Transverse colon (tissue), 4 donors: ENCODE data around the gene RNF166. TPM values are rescaled to one million over a fixed set of nuclear protein-coding genes. Genes with fewer than 3 reads are reported as not detected.

Experiments used
- DNase-seq: peaks from one replicate; pipeline ENCODE4 v3.0.0-alpha.2; 2019
- H3K27ac ChIP-seq, 4 donors: fragments of 200-600 bp; sonication (generic); 2 replicates each; pipeline ENCODE4 v1.5.1; 2016 to 2018; ENCODE audit warnings: inconsistent platforms in 4 of 4
- H3K27me3 ChIP-seq: fragments of 200-600 bp; sonication (generic); 2 replicates; pipeline ENCODE4 v1.5.1; 2017; ENCODE audit warnings: inconsistent platforms
- H3K36me3 ChIP-seq, 4 donors: fragments of 200-600 bp; sonication (generic); 2 replicates each; pipeline ENCODE4 v1.5.1; 2017 to 2019; ENCODE audit warnings: inconsistent platforms in 4 of 4
- H3K4me1 ChIP-seq, 4 donors: fragments of 200-600 bp; sonication (generic); 2 replicates each; pipeline ENCODE4 v1.5.1; 2017 to 2020; ENCODE audit warnings: inconsistent platforms in 4 of 4
- H3K4me3 ChIP-seq, 4 donors: fragments of 200-600 bp; sonication (generic); 1 replicate in 1 of 4; 2 replicates in 3 of 4; pipeline versions ENCODE4 v1.5.1 to v1.6.1; 2017 to 2019; ENCODE audit warnings: inconsistent platforms in 4 of 4
- H3K9me3 ChIP-seq, 2 donors: fragments of 200-600 bp; sonication (generic); 2 replicates each; pipeline ENCODE4 v1.5.1; 2017 to 2019; ENCODE audit warnings: inconsistent platforms in 2 of 2
- CTCF ChIP-seq, 5 experiments: fragments of 200-600 bp in 3 of 5; fragments of 450-650 bp in 2 of 5; sonication (generic) in 3 of 5; IDR thresholded peaks; 1 replicate in 2 of 5; 2 replicates in 3 of 5; pipeline ENCODE4 v1.5.1; 2016 to 2017; ENCODE audit warnings: antibody characterized with exemption in 5 of 5, inconsistent platforms in 3 of 5, mild to moderate bottlenecking in 2 of 5, moderate library complexity in 1 of 5
- EP300 ChIP-seq: sonication (generic); formaldehyde crosslinking; IDR thresholded peaks from one replicate; pipeline ENCODE4 v1.6.1; 2017; ENCODE audit warnings: antibody characterized with exemption, low read depth
- POLR2A ChIP-seq: fragments of 450-650 bp; IDR thresholded peaks from one replicate; pipeline ENCODE4 v1.6.1; 2016; ENCODE audit warnings: antibody characterized with exemption, mild to moderate bottlenecking, moderate library complexity
- POLR2AphosphoS5 ChIP-seq, 3 donors: sonication (generic); formaldehyde crosslinking; IDR thresholded peaks; one replicate each; pipeline ENCODE4 v1.6.1; 2016; ENCODE audit warnings: antibody characterized with exemption in 3 of 3
- WGBS, 2 donors: methylation state at CpG; one replicate each; pipeline ENCODE4 v1.1.5; 2018; ENCODE audit warnings: low coverage in 1 of 2; 5-methylcytosine and 5-hydroxymethylcytosine counted together
- in situ Hi-C, 4 donors: fragments of 200-750 bp; cut with MboI; loops; one replicate each; pipeline versions ENCODE4 v1.15.0 to v1.15.1; 2017; ENCODE audit warnings: low sequenced_read_pairs in 3 of 4, low pct_ligation_motif_present in 1 of 4, low pct_unique_long_range_greater_than_20kb in 1 of 4
- intact Hi-C: fragments of 100-400 bp; cut with DNase I; formaldehyde crosslinking; loops from one replicate; pipeline ENCODE4 v1.15.1; 2023; ENCODE audit warnings: low total_unique reads
- total RNA-seq, 4 donors: library from RNA; depleted of rRNA; stranded (reverse); fragments of >200 nt; gene quantifications; one replicate each; pipeline ENCODE4 v1.1.0, GENCODE V29; 2016

Gene RNF166
- total RNA-seq, 4 donors from 2014 or later: 10.3 to 15.3 (median 14.4) TPM

GRCh38 chr16:88665148-88665547 is 41.1 kb downstream of the RNF166 start:
- Histone ChIP-seq H3K36me3 (no peaks in the 10 kb centered on the region), H3K27me3 (no peaks in the 10 kb centered on the region), H3K4me3 (no peak overlapping the region), H3K27ac (no peak overlapping the region), H3K9me3 (no peaks in the 10 kb centered on the region), H3K4me1 (peaks cover 0 to 21% (median 14%) of the 10 kb centered on the region in 4 donors)
- no peak for DNase-seq
- intact Hi-C loops: no loop called here
- in situ Hi-C loops: no loop called here
- TF ChIP-seq CTCF (IDR thresholded peaks at IDR 0.05) (no peak), POLR2AphosphoS5 (IDR thresholded peaks at IDR 0.05) (no peak), POLR2A (no peak), EP300 (no peak)
- 80% methylated on average over 4 of the region's 4 CpGs; no CpG with 5 or more reads in 1 of the 2 donors for WGBS, 2 donors

DNA sequence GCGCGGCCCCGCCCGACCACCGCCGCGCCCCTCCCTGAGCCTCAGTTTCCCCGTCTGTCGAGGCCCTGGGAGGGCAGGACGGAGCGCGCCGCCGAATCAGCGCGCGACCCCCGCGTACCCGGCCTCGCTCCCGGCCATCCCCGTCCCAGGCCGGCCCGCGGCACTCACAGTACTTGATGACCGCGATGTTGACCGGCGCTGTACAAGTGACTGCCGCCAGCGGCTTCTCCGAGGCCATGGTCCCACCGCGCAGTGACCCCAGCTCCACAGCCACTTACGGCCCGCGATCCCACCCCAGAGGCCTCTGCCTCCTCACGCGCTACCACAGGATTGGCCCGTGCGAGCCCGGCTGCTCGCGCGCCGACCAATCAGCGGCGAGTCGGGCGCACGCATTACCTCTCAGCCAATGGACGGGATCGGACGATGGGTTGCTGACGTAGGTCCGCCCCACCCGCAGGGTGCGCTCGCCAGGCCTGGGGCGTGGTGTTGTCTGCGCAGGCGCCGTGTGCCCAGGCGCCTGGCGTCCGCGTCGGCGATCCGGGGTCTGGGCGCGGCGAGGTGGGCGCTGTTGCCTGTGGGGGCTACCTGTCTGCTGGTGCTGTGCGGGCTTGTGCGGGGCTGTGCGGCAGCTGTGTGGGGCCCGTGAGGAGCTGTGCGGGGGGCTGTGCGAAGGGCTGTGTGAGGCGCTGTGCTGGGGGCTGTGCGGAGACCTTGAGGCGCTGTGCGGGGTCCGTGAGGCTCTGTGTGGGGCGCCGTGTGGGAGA is 43.2 kb downstream of the RNF166 start, which contains the start of gene MVD:
Gene MVD, minus strand, starts transcription at position 249 of the 764 bp plus-strand sequence. Its CDS starts 11 bp downstream, at position 238.
- TF ChIP-seq CTCF (IDR thresholded peaks at IDR 0.05) (no peak), POLR2AphosphoS5 (IDR thresholded peaks at IDR 0.05) (peak; percentile 92 to 97 (median 92)), EP300 (no peak), POLR2A (peak; percentile 95)
- no peaks in the 10 kb centered on the region for H3K9me3 ChIP-seq
- in situ Hi-C loops: no loop called here
- peak; percentile 98 for DNase-seq
- 2% methylated on average over 48 of the region's 88 CpGs; no CpG with 5 or more reads in 1 of the 2 donors for WGBS, 2 donors
- H3K36me3 ChIP-seq: no peaks in the 10 kb centered on the region
- peak within 1 kb of the TSS; percentile 84 to 94 (median 90) for H3K27ac ChIP-seq
- H3K27me3 ChIP-seq: no peaks in the 10 kb centered on the region
- intact Hi-C loops: no loop called here
- peak within 1 kb of the TSS; percentile 55 to 94 (median 80) for H3K4me3 ChIP-seq
- H3K4me1 ChIP-seq: peaks cover 0 to 25% (median 14%) of the 10 kb centered on the region in 4 donors

DNA sequence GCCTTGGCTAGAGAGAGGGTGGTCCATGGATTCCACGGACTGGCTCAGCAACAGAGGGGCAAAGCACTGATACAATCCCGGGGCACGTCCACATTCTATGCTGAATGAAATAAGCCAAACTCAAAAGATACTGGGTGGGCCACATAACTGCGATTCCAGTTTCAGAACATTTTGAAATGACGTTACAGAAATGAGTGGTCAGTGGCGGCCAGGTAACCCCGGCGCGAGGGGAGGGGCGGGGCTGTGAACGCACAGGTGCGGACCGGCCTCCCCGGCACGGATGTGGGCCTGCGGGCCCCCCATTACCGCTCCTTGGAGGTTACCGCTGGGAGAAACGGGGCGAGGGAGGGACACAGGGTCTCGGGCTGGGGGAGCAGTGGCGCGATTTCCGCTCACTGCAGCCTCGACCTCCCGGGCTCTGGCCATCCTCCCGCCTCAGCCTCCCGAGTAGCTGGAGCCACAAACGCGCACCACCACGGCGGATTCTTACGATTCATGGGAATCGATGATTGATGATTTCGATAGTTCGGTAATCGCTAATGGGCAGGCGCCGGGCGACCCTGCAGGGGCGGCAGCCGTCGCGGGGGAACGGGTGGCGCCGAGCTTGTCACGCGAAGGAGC is 43.9 kb downstream of the RNF166 start:
- no peaks in the 10 kb centered on the region for H3K36me3 ChIP-seq
- no peaks in the 10 kb centered on the region for H3K9me3 ChIP-seq
- no peaks in the 10 kb centered on the region for H3K27me3 ChIP-seq
- in situ Hi-C loops: no loop called here
- intact Hi-C loops: no loop called here
- H3K4me1 ChIP-seq: peaks cover 0 to 25% (median 14%) of the 10 kb centered on the region in 4 donors
- H3K4me3 ChIP-seq: peak overlapping the region; percentile 55 to 94 (median 80)
- peak overlapping the region; percentile 84 to 94 (median 90) for H3K27ac ChIP-seq
- DNase-seq: peak; percentile 46
- 1 to 19% methylated on average over 3 to 46 of the region's 49 CpGs for WGBS, 2 donors
- TF ChIP-seq EP300 (no peak), CTCF (IDR thresholded peaks at IDR 0.05) (no peak), POLR2AphosphoS5 (IDR thresholded peaks at IDR 0.05) (no peak), POLR2A (no peak)

DNA sequence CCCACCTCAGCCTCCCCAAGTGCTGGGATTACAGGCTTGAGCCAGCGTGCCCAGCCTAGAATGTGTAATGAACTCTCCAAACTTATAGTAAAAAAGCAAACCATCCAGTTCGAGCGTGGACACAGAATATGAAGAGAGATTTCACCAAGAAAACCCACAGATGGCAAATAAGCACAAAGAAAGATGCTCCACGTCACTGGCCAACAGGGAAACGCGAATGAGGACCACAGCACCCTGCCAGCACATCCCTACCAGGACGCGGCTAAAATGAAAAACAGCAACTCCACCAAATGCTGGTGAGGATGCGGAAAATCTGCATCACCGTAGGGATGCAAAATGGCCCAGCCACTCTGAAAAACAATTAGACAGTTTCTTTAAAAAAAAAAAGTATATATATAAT is 44.7 kb downstream of the RNF166 start:
- WGBS, 2 donors: 78 to 81% methylated on average over 2 to 10 of the region's 10 CpGs
- no peak overlapping the region for H3K27ac ChIP-seq
- no peak for TF ChIP-seq POLR2AphosphoS5 (IDR thresholded peaks at IDR 0.05)
- no peak for TF ChIP-seq CTCF (IDR thresholded peaks at IDR 0.05)
- TF ChIP-seq EP300: no peak
- no peak for TF ChIP-seq POLR2A
- no peaks in the 10 kb centered on the region for H3K36me3 ChIP-seq
- DNase-seq: no peak
- in situ Hi-C loops (no loop called here), intact Hi-C loops (no loop called here)
- H3K4me1 ChIP-seq: peaks cover 0 to 25% (median 14%) of the 10 kb centered on the region in 4 donors
- no peak overlapping the region for H3K4me3 ChIP-seq
- H3K9me3 ChIP-seq: no peaks in the 10 kb centered on the region
- no peaks in the 10 kb centered on the region for H3K27me3 ChIP-seq
